Measurements from ENCODE around the gene ADGRL4.

DNA sequence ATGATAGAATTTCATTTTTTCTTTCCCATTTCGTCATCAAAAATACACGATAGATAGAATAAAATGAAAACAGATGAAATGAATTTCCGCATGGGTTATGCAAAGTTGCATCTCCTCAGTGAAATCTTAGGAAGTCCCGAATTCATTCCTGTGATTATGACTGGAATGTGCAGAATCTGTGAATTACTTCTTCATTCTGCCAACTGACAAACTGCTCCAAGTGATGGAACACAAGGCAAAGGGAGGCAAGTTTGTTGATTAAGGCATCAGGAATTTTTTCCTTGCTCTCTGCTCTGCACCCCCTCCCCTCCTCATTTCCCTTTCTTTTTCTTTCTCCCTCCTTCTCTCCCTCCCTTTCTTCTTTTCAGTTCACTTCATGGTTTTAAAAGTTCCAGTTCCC is 37.0 kb upstream of the ADGRL4 start:
- TF ChIP-seq FOXK2 (IDR thresholded peaks at IDR 0.05) (no peak), ARNT (IDR thresholded peaks at IDR 0.05) (no peak), NFRKB (IDR thresholded peaks at IDR 0.05) (no peak), FOXM1 (IDR thresholded peaks at IDR 0.05; ENCODE audit: borderline replicate concordance) (no peak), TARDBP (IDR thresholded peaks at IDR 0.05) (no peak), BHLHE40 (IDR thresholded peaks at IDR 0.05; ENCODE audit: borderline replicate concordance) (no peak), SP1 (IDR thresholded peaks at IDR 0.05) (no peak), ZNF384 (IDR thresholded peaks at IDR 0.05) (no peak)
- TF ChIP-seq, protein P1, sequence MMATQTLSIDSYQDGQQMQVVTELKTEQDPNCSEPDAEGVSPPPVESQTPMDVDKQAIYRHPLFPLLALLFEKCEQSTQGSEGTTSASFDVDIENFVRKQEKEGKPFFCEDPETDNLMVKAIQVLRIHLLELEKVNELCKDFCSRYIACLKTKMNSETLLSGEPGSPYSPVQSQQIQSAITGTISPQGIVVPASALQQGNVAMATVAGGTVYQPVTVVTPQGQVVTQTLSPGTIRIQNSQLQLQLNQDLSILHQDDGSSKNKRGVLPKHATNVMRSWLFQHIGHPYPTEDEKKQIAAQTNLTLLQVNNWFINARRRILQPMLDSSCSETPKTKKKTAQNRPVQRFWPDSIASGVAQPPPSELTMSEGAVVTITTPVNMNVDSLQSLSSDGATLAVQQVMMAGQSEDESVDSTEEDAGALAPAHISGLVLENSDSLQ (IDR thresholded peaks at IDR 0.05) = no peak

Data from HEK293T (cell line).